Nephron progenitor cell (in vitro differentiated cells): ENCODE data around the gene SHROOM3.
A peak's percentile ranks its signal among the peaks of the same experiment; 100 is the strongest.

ENCODE experiments used
- DNase-seq: peaks from one replicate; pipeline ENCODE4 v3.0.0; 2021
- H3K27ac Mint-ChIP-seq: 2 replicates; pipeline ENCODE4 v1.8.0; 2021; ENCODE audit warnings: mild to moderate bottlenecking, moderate library complexity, mixed read lengths
- H3K27me3 Mint-ChIP-seq: 2 replicates; pipeline ENCODE4 v1.8.0; 2021; ENCODE audit warnings: mild to moderate bottlenecking, low read depth, mixed read lengths; ENCODE audit not compliant: poor library complexity
- H3K36me3 Mint-ChIP-seq: 2 replicates; pipeline ENCODE4 v1.8.0; 2021; ENCODE audit warnings: low read depth, mixed read lengths
- H3K4me1 Mint-ChIP-seq: 2 replicates; pipeline ENCODE4 v1.8.0; 2021; ENCODE audit warnings: mixed read lengths
- H3K4me3 Mint-ChIP-seq: 2 replicates; pipeline ENCODE4 v1.8.0; 2021; ENCODE audit warnings: mild to moderate bottlenecking, moderate library complexity, mixed read lengths
- H3K9me3 Mint-ChIP-seq: 2 replicates; pipeline ENCODE4 v1.8.0; 2021; ENCODE audit warnings: mild to moderate bottlenecking, moderate library complexity, mixed read lengths
- CTCF ChIP-seq: fragments of 200-600 bp; sonication (generic); IDR thresholded peaks from 2 replicates; pipeline ENCODE4 v1.5.0; 2021; ENCODE audit warnings: antibody characterized with exemption

Gene SHROOM3

GRCh38 chr4:76554630-76555029, 119.6 kb downstream of the SHROOM3 start:
- H3K36me3 Mint-ChIP-seq, result peaks cover 16% of the 10 kb centered on the region
- no peak for DNase-seq
- H3K27me3 Mint-ChIP-seq, result peaks cover 9% of the 10 kb centered on the region
- no peak for TF ChIP-seq CTCF
- H3K27ac Mint-ChIP-seq, result no peak overlapping the region
- no peak overlapping the region for H3K4me3 Mint-ChIP-seq
- peaks cover 23% of the 10 kb centered on the region for H3K9me3 Mint-ChIP-seq
- peaks cover 39% of the 10 kb centered on the region for H3K4me1 Mint-ChIP-seq

GRCh38 chr4:76556452-76556851, 121.4 kb downstream of the SHROOM3 start:
- Mint-ChIP-seq H3K27me3 (peaks cover 12% of the 10 kb centered on the region), H3K4me1 (peaks cover 41% of the 10 kb centered on the region), H3K4me3 (no peak overlapping the region), H3K9me3 (peaks cover 23% of the 10 kb centered on the region), H3K27ac (no peak overlapping the region), H3K36me3 (peaks cover 16% of the 10 kb centered on the region)
- no peak for TF ChIP-seq CTCF
- no peak for DNase-seq

- no peak for TF ChIP-seq CTCF
- H3K4me1 Mint-ChIP-seq, result peaks cover 53% of the 10 kb centered on the region
- DNase-seq, result no peak
- H3K9me3 Mint-ChIP-seq, result peaks cover 21% of the 10 kb centered on the region
- H3K27me3 Mint-ChIP-seq, result peaks cover 9% of the 10 kb centered on the region
- peaks cover 16% of the 10 kb centered on the region for H3K36me3 Mint-ChIP-seq
- no peak overlapping the region for H3K27ac Mint-ChIP-seq
- no peak overlapping the region for H3K4me3 Mint-ChIP-seq
Measured at GRCh38 chr4:76558396-76559235, 123.6 kb downstream of the SHROOM3 start.

- Mint-ChIP-seq H3K27me3 (peaks cover 9% of the 10 kb centered on the region), H3K27ac (no peak overlapping the region), H3K9me3 (peaks cover 16% of the 10 kb centered on the region), H3K36me3 (peaks cover 12% of the 10 kb centered on the region), H3K4me1 (peaks cover 62% of the 10 kb centered on the region), H3K4me3 (peak overlapping the region; percentile 17)
- no peak for TF ChIP-seq CTCF
- DNase-seq, result no peak
Measured at GRCh38 chr4:76559236-76560071, 124.4 kb downstream of the SHROOM3 start.

- H3K9me3 Mint-ChIP-seq, result peaks cover 3% of the 10 kb centered on the region
- H3K4me1 Mint-ChIP-seq, result peaks cover 69% of the 10 kb centered on the region
- DNase-seq, result no peak
- peaks cover 3% of the 10 kb centered on the region for H3K36me3 Mint-ChIP-seq
- H3K27ac Mint-ChIP-seq, result peak overlapping the region; percentile 68
- TF ChIP-seq CTCF, result no peak
- peak overlapping the region; percentile 21 for H3K4me3 Mint-ChIP-seq
- H3K27me3 Mint-ChIP-seq, result peaks cover 6% of the 10 kb centered on the region
Measured at GRCh38 chr4:76562161-76562560, 127.1 kb downstream of the SHROOM3 start.
